HG03196 (cell line): ENCODE data around the gene FAU.

Source experiments
- ATAC-seq: cut with Tn5 transposase; IDR thresholded peaks from one replicate; pipeline ENCODE4 v1.9.1; 2021; ENCODE audit not compliant: unreplicated experiment

FAU gene

GRCh38 chr11:65083834-65084597, 37.9 kb downstream of the FAU start, which contains the start of the genes CDCA5 and ZFPL1:
Gene CDCA5 (minus strand): TSS chr11:65084040. CDS start chr11:65083978, 62 bp downstream.
Gene ZFPL1 (plus strand): TSS chr11:65084222. CDS start chr11:65084699, 477 bp downstream.
- peak; percentile 78 for ATAC-seq

- ATAC-seq, result peak; percentile 14
Measured at GRCh38 chr11:65083134-65083833, 38.6 kb downstream of the FAU start.

- no peak for ATAC-seq
Measured at GRCh38 chr11:65078786-65079342, 43.1 kb downstream of the FAU start.

- no peak for ATAC-seq
Measured at GRCh38 chr11:65078151-65078550, 43.8 kb downstream of the FAU start.

- no peak for ATAC-seq
Measured at GRCh38 chr11:65077451-65077850, 44.5 kb downstream of the FAU start.

- no peak for ATAC-seq
Measured at GRCh38 chr11:65072631-65072966, 49.3 kb downstream of the FAU start.

GRCh38 chr11:65071907-65072630, 49.9 kb downstream of the FAU start:
- ATAC-seq, result no peak
